ENCODE results near the gene TBL3. TPM values are rescaled to one million over a fixed set of nuclear protein-coding genes. Genes with fewer than 3 reads are reported as not detected.

The TBL3 gene
- total RNA-seq, 1 donor, result 26.1 TPM

DNA sequence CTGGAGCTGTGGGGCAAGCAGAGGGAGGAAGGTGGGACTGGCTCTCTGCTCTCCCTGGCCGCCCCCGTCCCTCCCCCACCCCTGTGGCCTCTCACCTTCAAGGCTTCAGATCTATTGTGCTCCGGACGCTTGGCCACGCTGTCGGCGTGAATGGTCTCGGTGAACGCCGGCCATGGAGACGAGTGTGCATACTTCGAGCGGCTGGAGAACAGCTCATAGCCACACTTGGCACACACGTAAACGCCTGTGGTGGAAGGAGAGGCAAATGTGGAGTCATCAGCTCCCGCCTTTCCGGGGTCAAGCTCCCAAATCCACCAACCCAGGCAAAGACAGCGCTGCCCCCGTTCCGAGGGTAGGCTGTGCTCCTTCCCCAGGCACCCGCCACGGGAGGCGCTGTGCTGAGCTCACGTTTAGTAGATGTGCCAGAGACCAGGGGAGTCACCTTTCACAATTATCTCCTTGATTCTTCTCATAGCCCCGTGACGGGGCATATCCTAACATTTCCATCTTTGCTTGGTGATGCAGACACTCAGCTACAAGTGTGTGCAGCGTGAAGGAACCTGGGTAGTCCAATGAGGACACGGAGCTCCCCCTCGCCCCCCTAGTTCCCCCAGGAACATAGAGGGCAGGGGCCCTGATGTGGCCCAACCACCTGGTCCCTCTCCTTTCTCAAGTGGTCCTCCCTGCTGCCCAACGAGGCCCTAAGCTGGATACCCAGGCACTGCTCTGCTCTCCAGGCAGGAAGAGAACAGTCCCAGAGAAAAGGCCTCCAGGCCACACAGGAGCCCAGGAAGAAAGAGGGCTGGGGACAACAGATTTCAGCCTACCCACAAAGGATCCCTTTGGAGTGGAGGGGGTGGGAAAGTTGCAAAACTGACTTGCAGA, 30.4 kb upstream of the TBL3 start:
- TF ChIP-seq, protein P1, sequence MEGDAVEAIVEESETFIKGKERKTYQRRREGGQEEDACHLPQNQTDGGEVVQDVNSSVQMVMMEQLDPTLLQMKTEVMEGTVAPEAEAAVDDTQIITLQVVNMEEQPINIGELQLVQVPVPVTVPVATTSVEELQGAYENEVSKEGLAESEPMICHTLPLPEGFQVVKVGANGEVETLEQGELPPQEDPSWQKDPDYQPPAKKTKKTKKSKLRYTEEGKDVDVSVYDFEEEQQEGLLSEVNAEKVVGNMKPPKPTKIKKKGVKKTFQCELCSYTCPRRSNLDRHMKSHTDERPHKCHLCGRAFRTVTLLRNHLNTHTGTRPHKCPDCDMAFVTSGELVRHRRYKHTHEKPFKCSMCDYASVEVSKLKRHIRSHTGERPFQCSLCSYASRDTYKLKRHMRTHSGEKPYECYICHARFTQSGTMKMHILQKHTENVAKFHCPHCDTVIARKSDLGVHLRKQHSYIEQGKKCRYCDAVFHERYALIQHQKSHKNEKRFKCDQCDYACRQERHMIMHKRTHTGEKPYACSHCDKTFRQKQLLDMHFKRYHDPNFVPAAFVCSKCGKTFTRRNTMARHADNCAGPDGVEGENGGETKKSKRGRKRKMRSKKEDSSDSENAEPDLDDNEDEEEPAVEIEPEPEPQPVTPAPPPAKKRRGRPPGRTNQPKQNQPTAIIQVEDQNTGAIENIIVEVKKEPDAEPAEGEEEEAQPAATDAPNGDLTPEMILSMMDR (IDR thresholded peaks at IDR 0.05; ENCODE audit: extremely low read depth, low read depth, low read length), result no peak
- H4K20me1 ChIP-seq (ENCODE audit: insufficient read depth, low read length), result no peaks in the 10 kb centered on the region
- H3K9me3 ChIP-seq (ENCODE audit: low read depth, low read length), result no peaks in the 10 kb centered on the region
- no peaks in the 10 kb centered on the region for H3K27me3 ChIP-seq (ENCODE audit: insufficient read depth, low read length)
- peaks cover 14% of the 10 kb centered on the region for H3K36me3 ChIP-seq (ENCODE audit: insufficient read depth, low read length)
- H3K79me2 ChIP-seq (ENCODE audit: insufficient read depth, low read length), result no peaks in the 10 kb centered on the region
- H3K4me2 ChIP-seq (ENCODE audit: insufficient read depth, low read length), result peak overlapping the region; percentile 95
- peak overlapping the region; percentile 94 for H3K4me3 ChIP-seq (ENCODE audit: insufficient read depth, low read length)
- H3K27ac ChIP-seq (ENCODE audit: low read depth, low read length), result no peak overlapping the region
- H3K4me1 ChIP-seq (ENCODE audit: insufficient read depth, low read length), result peaks cover 10% of the 10 kb centered on the region
- H2AFZ ChIP-seq (ENCODE audit: low read length), result no peak overlapping the region
- DNase-seq (ENCODE audit: insufficient read length, low spot score, missing footprints), result peak; percentile 83

DNA sequence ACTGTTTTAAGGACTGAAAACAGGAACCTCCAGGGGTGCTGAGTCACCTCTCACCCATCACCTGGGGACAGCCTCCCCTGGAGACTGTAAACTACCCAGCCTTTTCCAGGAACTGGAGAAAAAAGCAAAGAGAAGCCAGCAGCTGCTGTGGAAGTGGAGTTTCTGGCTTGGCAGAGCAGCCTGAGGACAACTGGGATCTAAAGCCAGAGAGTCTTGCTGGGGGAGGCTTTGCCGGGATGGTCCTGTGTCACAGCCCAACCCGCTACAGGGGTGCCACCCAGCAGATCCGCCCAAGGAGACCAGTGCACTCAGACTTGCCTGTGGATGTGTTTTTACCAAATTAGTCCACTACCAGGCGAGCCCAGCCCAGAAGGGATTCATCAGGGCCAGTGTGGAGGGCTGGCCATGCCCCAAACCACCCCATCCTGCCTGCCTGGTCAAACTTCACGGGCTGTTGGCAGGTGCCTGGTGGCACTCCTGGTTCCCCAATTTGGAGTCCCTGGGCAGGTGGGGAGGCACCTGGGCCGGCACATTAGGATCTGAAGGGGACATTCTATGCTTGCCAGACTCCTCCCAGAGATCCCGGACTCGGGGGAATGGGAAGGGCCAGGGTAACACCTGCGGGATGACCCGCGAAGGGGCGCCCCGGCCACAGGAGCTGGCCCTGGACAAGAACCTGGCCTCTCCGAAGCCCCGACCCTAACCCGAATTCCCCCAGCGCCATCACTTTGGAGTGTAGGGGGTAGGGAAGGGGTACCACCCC, 29.6 kb upstream of the TBL3 start:
- Histone ChIP-seq H3K36me3 (ENCODE audit: insufficient read depth, low read length) (peaks cover 14% of the 10 kb centered on the region), H3K27me3 (ENCODE audit: insufficient read depth, low read length) (no peaks in the 10 kb centered on the region), H3K4me1 (ENCODE audit: insufficient read depth, low read length) (peaks cover 10% of the 10 kb centered on the region), H3K4me3 (ENCODE audit: insufficient read depth, low read length) (peak overlapping the region; percentile 94), H3K27ac (ENCODE audit: low read depth, low read length) (peak overlapping the region; percentile 33), H3K9me3 (ENCODE audit: low read depth, low read length) (no peaks in the 10 kb centered on the region), H3K79me2 (ENCODE audit: insufficient read depth, low read length) (no peaks in the 10 kb centered on the region), H2AFZ (ENCODE audit: low read length) (peak overlapping the region; percentile 89), H3K4me2 (ENCODE audit: insufficient read depth, low read length) (peak overlapping the region; percentile 95), H4K20me1 (ENCODE audit: insufficient read depth, low read length) (no peaks in the 10 kb centered on the region)
- DNase-seq (ENCODE audit: insufficient read length, low spot score, missing footprints), result peak; percentile 87
- TF ChIP-seq, protein P1 (IDR thresholded peaks at IDR 0.05; ENCODE audit: extremely low read depth, low read depth, low read length), result no peak

DNA sequence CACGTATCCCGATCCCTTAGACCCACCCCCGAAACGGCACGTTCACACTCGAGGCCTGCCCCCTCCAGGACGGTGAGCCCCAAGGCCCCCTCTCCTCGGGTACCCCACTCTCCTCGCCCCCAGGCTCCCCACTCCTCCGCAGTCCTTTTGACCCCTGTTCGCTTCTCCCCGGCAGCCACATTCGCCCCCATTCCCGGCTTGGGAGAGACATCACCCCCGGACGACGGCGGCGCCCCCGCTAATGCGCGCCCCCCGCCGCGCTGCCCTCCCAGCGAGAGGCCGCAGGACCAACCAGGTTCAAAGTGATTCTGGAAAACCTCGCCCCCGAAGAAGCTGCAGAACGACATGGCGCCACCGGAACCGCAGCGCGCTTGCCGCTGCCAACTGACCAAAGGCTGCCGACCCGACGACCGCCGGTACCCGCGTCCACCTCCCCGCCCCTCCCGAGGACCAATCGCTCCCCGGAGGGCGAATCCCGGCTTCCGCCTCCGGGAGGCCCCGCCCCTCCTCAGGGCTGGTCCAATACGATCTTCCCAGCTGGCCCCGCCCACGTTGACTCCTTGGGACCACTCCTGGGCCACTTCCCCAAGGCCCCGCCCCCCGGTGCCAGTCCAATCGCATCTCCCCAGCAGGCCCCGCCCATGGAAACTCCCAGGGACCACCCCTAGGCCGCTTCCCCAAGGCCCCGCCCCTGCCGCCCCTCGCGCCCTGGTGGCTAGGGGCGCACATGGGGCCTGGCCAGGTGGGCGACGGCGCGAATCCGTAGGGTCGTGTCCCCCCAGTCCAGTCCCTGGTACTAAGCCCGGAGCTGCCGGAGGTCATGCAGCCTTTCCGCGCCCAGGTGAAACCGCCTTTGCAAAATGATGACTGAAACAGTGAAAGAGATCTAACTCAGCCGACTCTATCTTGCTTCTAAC, 28.8 kb upstream of the TBL3 start, which contains the start of gene MSRB1:
Gene MSRB1 (minus strand): TSS at position 390 of the 917 bp plus-strand sequence. CDS start 43 bp downstream, at position 347.
- Histone ChIP-seq H4K20me1 (ENCODE audit: insufficient read depth, low read length) (no peaks in the 10 kb centered on the region), H3K27ac (ENCODE audit: low read depth, low read length) (peak within 1 kb of the TSS; percentile 33), H3K27me3 (ENCODE audit: insufficient read depth, low read length) (no peaks in the 10 kb centered on the region), H3K4me3 (ENCODE audit: insufficient read depth, low read length) (peak within 1 kb of the TSS; percentile 94), H2AFZ (ENCODE audit: low read length) (peak within 1 kb of the TSS; percentile 89), H3K36me3 (ENCODE audit: insufficient read depth, low read length) (peaks cover 14% of the 10 kb centered on the region), H3K4me1 (ENCODE audit: insufficient read depth, low read length) (peaks cover 10% of the 10 kb centered on the region), H3K4me2 (ENCODE audit: insufficient read depth, low read length) (peak within 1 kb of the TSS; percentile 95), H3K9me3 (ENCODE audit: low read depth, low read length) (no peaks in the 10 kb centered on the region), H3K79me2 (ENCODE audit: insufficient read depth, low read length) (no peaks in the 10 kb centered on the region)
- TF ChIP-seq, protein P1 (IDR thresholded peaks at IDR 0.05; ENCODE audit: extremely low read depth, low read depth, low read length), result no peak
- peak; percentile 100 for DNase-seq (ENCODE audit: insufficient read length, low spot score, missing footprints)

All from osteoblast (primary cell).